ENCODE measurements around the gene TBC1D4. TPM values are rescaled to one million over a fixed set of nuclear protein-coding genes. Genes with fewer than 3 reads are reported as not detected.

The TBC1D4 gene
- total RNA-seq, 4 donors from 2014 or later, result 14.2 to 32.0 (median 20.6) TPM

- Histone ChIP-seq H3K27me3 (no peaks in the 10 kb centered on the region), H3K4me1 (peaks cover 0 to 11% (median 7%) of the 10 kb centered on the region in 4 donors), H3K36me3 (peaks cover 0 to 4% (median 0%) of the 10 kb centered on the region in 4 donors), H3K9me3 (no peaks in the 10 kb centered on the region), H3K27ac (replicated peaks in 1 of 4) (no peak overlapping the region), H3K4me3 (no peak overlapping the region)
- no peak for DNase-seq (ENCODE audit: extremely low spot score)
- TF ChIP-seq POLR2A (IDR thresholded peaks at IDR 0.05; ENCODE audit: low read depth), result no peak
- TF ChIP-seq EP300 (IDR thresholded peaks at IDR 0.05), result no peak
- TF ChIP-seq CTCF (IDR thresholded peaks at IDR 0.05), result no peak
- no peak for TF ChIP-seq POLR2AphosphoS5 (IDR thresholded peaks at IDR 0.05)
- 87% methylated on average over 4 of the region's 4 CpGs for WGBS
- intact Hi-C loops (cut with DNase I), result no loop called here
Measured at GRCh38 chr13:75319254-75319653, 162.7 kb downstream of the TBC1D4 start.

GRCh38 chr13:75318138-75318833 lies 163.7 kb downstream of the TBC1D4 start:
- no peak for DNase-seq (ENCODE audit: extremely low spot score)
- Histone ChIP-seq H3K9me3 (no peaks in the 10 kb centered on the region), H3K36me3 (no peaks in the 10 kb centered on the region), H3K27ac (replicated peaks in 1 of 4) (no peak overlapping the region), H3K4me1 (peaks cover 0 to 11% (median 6%) of the 10 kb centered on the region in 4 donors), H3K27me3 (no peaks in the 10 kb centered on the region), H3K4me3 (no peak overlapping the region)
- 88% methylated on average over 2 of the region's 2 CpGs for WGBS
- intact Hi-C loops (cut with DNase I), result no loop called here
- TF ChIP-seq EP300 (IDR thresholded peaks at IDR 0.05) (no peak), POLR2A (IDR thresholded peaks at IDR 0.05; ENCODE audit: low read depth) (no peak), POLR2AphosphoS5 (IDR thresholded peaks at IDR 0.05) (no peak), CTCF (IDR thresholded peaks at IDR 0.05) (no peak)

- H3K27me3 ChIP-seq, result no peaks in the 10 kb centered on the region
- TF ChIP-seq EP300 (IDR thresholded peaks at IDR 0.05) (no peak), POLR2A (IDR thresholded peaks at IDR 0.05; ENCODE audit: low read depth) (no peak)
- 53% methylated on average over 1 of the region's 1 CpG for WGBS
- no peaks in the 10 kb centered on the region for H3K9me3 ChIP-seq
- peaks cover 0 to 11% (median 6%) of the 10 kb centered on the region in 4 donors for H3K4me1 ChIP-seq
- H3K4me3 ChIP-seq, result no peak overlapping the region
- intact Hi-C loops (cut with DNase I), result no loop called here
- H3K27ac ChIP-seq (replicated peaks in 1 of 4), result no peak overlapping the region
- peaks cover 0 to 12% (median 3%) of the 10 kb centered on the region in 4 donors for H3K36me3 ChIP-seq
- DNase-seq (ENCODE audit: extremely low spot score), result no peak
Measured at GRCh38 chr13:75316427-75316826, 165.5 kb downstream of the TBC1D4 start.

DNA sequence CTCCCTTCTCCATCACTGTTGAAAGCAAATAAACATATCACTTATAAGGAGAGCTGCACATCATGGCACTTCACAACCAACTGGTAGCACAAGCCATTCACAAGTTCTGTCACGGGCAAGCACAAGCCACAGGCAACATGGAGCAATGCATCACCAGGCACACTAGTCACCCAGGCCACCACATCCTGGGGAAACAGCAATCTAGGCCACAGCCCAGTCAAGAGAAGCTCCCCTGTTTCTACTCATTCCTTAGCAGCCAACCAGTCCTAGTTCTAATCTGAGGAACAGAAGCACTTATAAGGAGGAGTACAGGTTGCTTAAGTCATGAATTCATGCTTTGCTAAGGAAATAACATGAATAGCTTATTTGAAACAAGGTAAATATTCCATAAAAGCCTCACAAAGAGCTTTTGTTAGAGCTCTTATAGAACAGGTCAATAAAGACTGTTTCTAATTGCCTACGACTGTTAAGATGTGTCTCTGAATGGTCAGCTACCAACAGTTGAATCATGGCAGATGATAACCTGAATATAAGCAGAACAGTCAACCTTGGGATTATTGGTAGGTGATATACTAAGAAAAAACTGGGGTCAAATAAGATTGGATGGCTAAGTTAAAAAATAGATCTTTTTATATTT lies 169.0 kb downstream of the TBC1D4 start:
- no peak for DNase-seq (ENCODE audit: extremely low spot score)
- intact Hi-C loops (cut with DNase I), result no loop called here
- WGBS, result 91% methylated on average over 2 of the region's 2 CpGs

More for the DNA sequence above, 169.0 kb downstream of the TBC1D4 start:
- no peak for TF ChIP-seq POLR2A (IDR thresholded peaks at IDR 0.05; ENCODE audit: low read depth)
- TF ChIP-seq EP300 (IDR thresholded peaks at IDR 0.05), result no peak
- no peak for TF ChIP-seq CTCF (IDR thresholded peaks at IDR 0.05)
- TF ChIP-seq POLR2AphosphoS5 (IDR thresholded peaks at IDR 0.05), result no peak
- Histone ChIP-seq H3K4me1 (peaks cover 0 to 11% (median 3%) of the 10 kb centered on the region in 4 donors), H3K27me3 (no peaks in the 10 kb centered on the region), H3K4me3 (no peak overlapping the region), H3K27ac (replicated peaks in 1 of 4) (no peak overlapping the region), H3K36me3 (peaks cover 0 to 32% (median 13%) of the 10 kb centered on the region in 4 donors), H3K9me3 (no peaks in the 10 kb centered on the region)

Data from esophagus muscularis mucosa (tissue), 4 donors.